H9 (cell line): ENCODE measurements around the gene AHI1. TPM values are rescaled to one million over a fixed set of nuclear protein-coding genes. Genes with fewer than 3 reads are reported as not detected.
A peak's percentile ranks its signal among the peaks of the same experiment; 100 is the strongest.
"Not testable (repeated sequence)": the region's sequence is repeated elsewhere in the genome, so short reads cannot be mapped to it uniquely, and the experiment has no call there.

Source experiments
- DNase-seq: peaks from one replicate; pipeline ENCODE4 v3.0.0-alpha.2; 2017
- H2AFZ ChIP-seq: one replicate; pipeline ENCODE4 v1.6.1; 2013; ENCODE audit warnings: mild to moderate bottlenecking, low read length, control low read depth, moderate library complexity
- H2AK5ac ChIP-seq: 2 replicates; pipeline ENCODE4 v1.6.1; 2013; ENCODE audit warnings: low read length, control low read depth, mixed read lengths; ENCODE audit not compliant: insufficient read length
- H2BK120ac ChIP-seq: one replicate; pipeline ENCODE4 v1.6.1; 2013; ENCODE audit warnings: low read depth, mild to moderate bottlenecking, low read length, control low read depth, inconsistent platforms; ENCODE audit not compliant: poor library complexity, severe bottlenecking
- H2BK12ac ChIP-seq: 2 replicates; pipeline ENCODE4 v1.6.1; 2013; ENCODE audit warnings: low read length, control low read depth, mixed read lengths, low read depth; ENCODE audit not compliant: insufficient read length
- H2BK15ac ChIP-seq: 2 replicates; pipeline ENCODE4 v1.6.1; 2013; ENCODE audit warnings: low read depth, low read length, control low read depth
- H2BK20ac ChIP-seq: one replicate; pipeline ENCODE4 v1.6.1; 2013; ENCODE audit warnings: low read depth, mild to moderate bottlenecking, low read length, control low read depth, inconsistent platforms; ENCODE audit not compliant: poor library complexity, severe bottlenecking
- H2BK5ac ChIP-seq: 2 replicates; pipeline ENCODE4 v1.6.1; 2013; ENCODE audit warnings: low read length, control low read depth, mixed read lengths; ENCODE audit not compliant: insufficient read length
- H3K14ac ChIP-seq: 2 replicates; pipeline ENCODE4 v1.6.1; 2013; ENCODE audit warnings: low read length, control low read depth; ENCODE audit not compliant: insufficient read depth
- H3K18ac ChIP-seq: 2 replicates; pipeline ENCODE4 v1.6.1; 2013; ENCODE audit warnings: low read depth, mild to moderate bottlenecking, mixed read lengths, low read length, control low read depth; ENCODE audit not compliant: insufficient read length
- H3K23ac ChIP-seq: 2 replicates; pipeline ENCODE4 v1.6.1; 2013; ENCODE audit warnings: low read length, control low read depth, mixed read lengths, low read depth; ENCODE audit not compliant: insufficient read length
- H3K23me2 ChIP-seq: 2 replicates; pipeline ENCODE4 v1.6.1; 2013; ENCODE audit warnings: low read depth, mild to moderate bottlenecking, mixed read lengths, low read length, control low read depth; ENCODE audit not compliant: insufficient read length, poor library complexity, severe bottlenecking
- H3K27ac ChIP-seq: 2 replicates; pipeline ENCODE4 v1.5.1; 2013; ENCODE audit warnings: low read length, control low read depth, mixed read lengths, low read depth; ENCODE audit not compliant: insufficient read length
- H3K27me3 ChIP-seq: 2 replicates; pipeline ENCODE4 v1.6.1; 2013; ENCODE audit warnings: low read length, control low read depth, inconsistent platforms; ENCODE audit not compliant: insufficient read depth
- H3K4ac ChIP-seq: 2 replicates; pipeline ENCODE4 v1.6.1; 2013; ENCODE audit warnings: low read depth, mild to moderate bottlenecking, control low read depth, inconsistent platforms, low read length, moderate library complexity
- H3K4me1 ChIP-seq: 2 replicates; pipeline ENCODE4 v1.6.1; 2013; ENCODE audit warnings: low read length, control low read depth, inconsistent platforms; ENCODE audit not compliant: insufficient read depth
- H3K4me2 ChIP-seq: 2 replicates; pipeline ENCODE4 v1.6.1; 2013; ENCODE audit warnings: low read length, control low read depth, mixed read lengths; ENCODE audit not compliant: insufficient read length, insufficient read depth
- H3K56ac ChIP-seq: 2 replicates; pipeline ENCODE4 v1.6.1; 2013; ENCODE audit warnings: low read depth, mild to moderate bottlenecking, mixed read lengths, low read length, control low read depth; ENCODE audit not compliant: insufficient read length
- H3K79me1 ChIP-seq: 2 replicates; pipeline ENCODE4 v1.6.1; 2013; ENCODE audit warnings: low read depth, mild to moderate bottlenecking, moderate library complexity, low read length, control low read depth, inconsistent platforms; ENCODE audit not compliant: insufficient read depth, poor library complexity, severe bottlenecking
- H3K79me2 ChIP-seq: 2 replicates; pipeline ENCODE4 v1.6.1; 2013; ENCODE audit warnings: low read length, control low read depth, inconsistent platforms; ENCODE audit not compliant: insufficient read depth
- H3K9ac ChIP-seq: 2 replicates; pipeline ENCODE4 v1.6.1; 2013; ENCODE audit warnings: low read length, control low read depth, mixed read lengths; ENCODE audit not compliant: insufficient read length; ENCODE audit errors: extremely low read depth
- H3K9me3 ChIP-seq: one replicate; pipeline ENCODE4 v1.6.1; 2013; ENCODE audit warnings: low read depth, low read length, inconsistent platforms; ENCODE audit not compliant: control insufficient read depth
- H3T11ph ChIP-seq: one replicate; pipeline ENCODE4 v1.6.1; 2013; ENCODE audit warnings: mild to moderate bottlenecking, low read length, control low read depth, inconsistent platforms
- H4K20me1 ChIP-seq: one replicate; pipeline ENCODE4 v1.6.1; 2013; ENCODE audit not compliant: control insufficient read depth, insufficient read length, insufficient read depth
- H4K5ac ChIP-seq: 2 replicates; pipeline ENCODE4 v1.6.1; 2013; ENCODE audit warnings: low read depth, mild to moderate bottlenecking, mixed read lengths, low read length, control low read depth; ENCODE audit not compliant: insufficient read length
- H4K8ac ChIP-seq: replicated peaks from 2 replicates; pipeline ENCODE4 v1.6.1; 2013; ENCODE audit warnings: low read length, control low read depth, mixed read lengths, low read depth; ENCODE audit not compliant: insufficient read length
- H4K91ac ChIP-seq: 2 replicates; pipeline ENCODE4 v1.6.1; 2013; ENCODE audit warnings: low read depth, mild to moderate bottlenecking, moderate library complexity, mixed read lengths, low read length, control low read depth; ENCODE audit not compliant: insufficient read length
- H3K27ac Mint-ChIP-seq, 3 experiments: 2 replicates in 2 of 3; 3 replicates in 1 of 3; pipeline ENCODE4 v1.8.0; 2020 to 2021; ENCODE audit warnings: mixed read lengths in 3 of 3, mild to moderate bottlenecking in 1 of 3, moderate library complexity in 1 of 3
- H3K27me3 Mint-ChIP-seq: 2 replicates; pipeline ENCODE4 v1.8.0; 2021; ENCODE audit warnings: low read depth, mild to moderate bottlenecking, moderate library complexity, mixed read lengths
- H3K36me3 Mint-ChIP-seq, 3 experiments: 2 replicates in 2 of 3; 3 replicates in 1 of 3; pipeline ENCODE4 v1.8.0; 2020 to 2021; ENCODE audit warnings: low read depth in 3 of 3, mixed read lengths in 3 of 3; ENCODE audit not compliant: insufficient read depth in 1 of 3
- H3K4me1 Mint-ChIP-seq, 2 experiments: 2 replicates each; pipeline ENCODE4 v1.8.0; 2020; ENCODE audit warnings: mixed read lengths in 2 of 2
- H3K4me3 Mint-ChIP-seq, 2 experiments: 2 replicates in 1 of 2; 3 replicates in 1 of 2; pipeline ENCODE4 v1.8.0; 2020 to 2021; ENCODE audit warnings: mild to moderate bottlenecking in 2 of 2, mixed read lengths in 2 of 2, moderate library complexity in 1 of 2
- H3K9me3 Mint-ChIP-seq, 2 experiments: 2 replicates in 1 of 2; 3 replicates in 1 of 2; pipeline ENCODE4 v1.8.0; 2020; ENCODE audit warnings: mild to moderate bottlenecking in 2 of 2, mixed read lengths in 2 of 2, moderate library complexity in 1 of 2
- CTCF ChIP-seq: fragments of 200-600 bp; sonication (generic); conservative IDR thresholded peaks from 3 replicates; pipeline ENCODE4 v1.8.0; 2021; ENCODE audit warnings: antibody characterized with exemption, mild to moderate bottlenecking
- WGBS: extraction: QIAGEN DNeasy Blood & Tissue Kit; methylation state at CpG from one replicate; pipeline ENCODE4 v1.1.7; 2013; ENCODE audit warnings: missing lambda C conversion rate, low lambda C conversion rate, mixed read lengths; ENCODE audit not compliant: insufficient read length; ENCODE audit errors: extremely low coverage; 5-methylcytosine and 5-hydroxymethylcytosine counted together
- total RNA-seq: library from RNA; stranded (reverse); gene quantifications from 2 replicates; pipeline ENCODE4 v1.2.1, GENCODE V29; 2021

AHI1 gene
- total RNA-seq, 1 experiment from 2014 or later: 9.9 TPM

DNA sequence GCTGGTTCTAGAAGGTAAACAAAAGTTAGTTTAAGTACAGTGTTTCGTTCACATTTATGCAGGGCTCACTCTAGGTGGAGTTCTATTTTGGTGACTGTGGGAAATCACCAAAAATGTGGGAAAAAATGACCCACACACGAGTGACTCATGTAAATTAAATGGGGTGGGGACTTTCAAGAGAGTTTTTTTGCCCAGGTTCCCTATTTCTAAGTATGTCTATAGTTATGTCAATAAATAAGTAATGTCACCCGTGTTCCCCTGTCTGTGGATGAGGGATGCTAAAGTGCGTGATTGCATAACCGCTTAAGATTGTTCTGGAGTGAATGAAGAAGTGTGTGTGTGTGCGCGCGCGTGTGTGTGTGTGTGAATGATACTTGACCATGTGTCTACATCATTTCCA, 247.3 kb downstream of the AHI1 start:
- Mint-ChIP-seq H3K27ac (peak overlapping the region; percentile 88 to 99 (median 91)), H3K9me3 (no peaks in the 10 kb centered on the region; a peak in 1 of 5 replicates), H3K4me3 (0 out of 5 replicates have a peak overlapping the region, but pooled peaks of 1 of the 2 experiments have one; percentile 45), H3K4me1 (peaks cover 54% of the 10 kb centered on the region in 2 experiments), H3K36me3 (peaks cover 0 to 21% (median 8%) of the 10 kb centered on the region in 3 experiments; a peak in 5 of 7 replicates), H3K27me3 (peaks cover 2% of the 10 kb centered on the region; the same call in 1 of the 2 replicates)
- no peak overlapping the region for H4K91ac ChIP-seq
- H2BK12ac ChIP-seq: no peak overlapping the region
- H3K4me1 ChIP-seq: peaks cover 6% of the 10 kb centered on the region; the same call in 1 of the 2 replicates
- no peaks in the 10 kb centered on the region for H4K20me1 ChIP-seq
- H3K4me2 ChIP-seq: no peak overlapping the region
- H3K9ac ChIP-seq: no peak overlapping the region
- no peaks in the 10 kb centered on the region for H3K79me1 ChIP-seq
- H2BK15ac ChIP-seq: no peak overlapping the region
- H3K56ac ChIP-seq: no peak overlapping the region
- no peak overlapping the region for H3K4ac ChIP-seq
- no peak overlapping the region for H3K18ac ChIP-seq
- H2BK20ac ChIP-seq: no peak overlapping the region
- no peak overlapping the region for H4K5ac ChIP-seq
- no peak for DNase-seq
- H2BK120ac ChIP-seq: no peak overlapping the region
- no peaks in the 10 kb centered on the region for H3K9me3 ChIP-seq
- no CpG with 5 or more reads among the region's 9 CpGs for WGBS
- no peak overlapping the region for H2BK5ac ChIP-seq
- no peak overlapping the region for H3K27ac ChIP-seq
- H3K23ac ChIP-seq: no peak overlapping the region
- no peaks in the 10 kb centered on the region for H3K23me2 ChIP-seq
- no peak overlapping the region for H2AFZ ChIP-seq
- no peaks in the 10 kb centered on the region; the same call in 1 of the 2 replicates for H3K27me3 ChIP-seq
- no peak overlapping the region for H4K8ac ChIP-seq
- H3T11ph ChIP-seq: no peak overlapping the region
- TF ChIP-seq CTCF: no peak
- no peak overlapping the region for H2AK5ac ChIP-seq
- no peaks in the 10 kb centered on the region for H3K79me2 ChIP-seq
- no peak overlapping the region for H3K14ac ChIP-seq

DNA sequence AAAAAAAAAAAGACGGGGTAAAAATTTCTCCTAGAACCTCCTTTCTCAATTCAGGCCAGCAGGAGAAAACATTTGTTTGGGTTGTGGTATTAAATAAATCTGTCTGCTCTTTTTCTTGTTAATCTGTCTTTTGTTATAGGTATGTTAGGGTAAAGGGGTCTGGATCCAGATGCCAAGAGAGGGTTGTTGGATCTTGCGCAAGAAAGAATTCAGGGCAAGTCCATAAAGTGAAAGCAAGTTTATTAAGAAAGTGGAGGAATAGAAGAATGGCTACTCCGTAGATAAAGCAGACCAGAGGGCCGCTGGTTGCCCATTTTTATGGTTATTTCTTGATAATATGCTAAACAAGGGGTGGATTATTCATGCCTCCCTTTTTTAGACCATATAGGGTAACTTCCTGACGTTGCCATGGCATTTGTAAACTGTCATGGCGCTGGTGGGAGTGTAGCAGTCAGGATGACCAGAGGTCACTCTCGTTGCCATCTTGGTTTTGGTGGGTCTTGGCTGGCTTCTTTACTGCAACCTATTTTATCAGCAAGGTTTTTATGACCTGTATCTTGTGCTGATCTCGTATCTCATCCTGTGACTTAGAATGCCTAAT, 251.0 kb downstream of the AHI1 start:
- not testable (repeated sequence) for H3K4me2 ChIP-seq, H3K23ac ChIP-seq, H3K18ac ChIP-seq, H3K27ac Mint-ChIP-seq, H4K20me1 ChIP-seq, H4K91ac ChIP-seq, H3K9ac ChIP-seq, H2BK20ac ChIP-seq, H3K23me2 ChIP-seq, H3T11ph ChIP-seq, H3K36me3 Mint-ChIP-seq, H4K5ac ChIP-seq, H2AK5ac ChIP-seq, H2BK5ac ChIP-seq, H3K14ac ChIP-seq, H2AFZ ChIP-seq, H3K4ac ChIP-seq, H3K4me3 Mint-ChIP-seq, H3K27me3 Mint-ChIP-seq, H4K8ac ChIP-seq, H3K27me3 ChIP-seq, H2BK120ac ChIP-seq, H3K27ac ChIP-seq, H3K9me3 ChIP-seq, H2BK15ac ChIP-seq, H2BK12ac ChIP-seq, H3K56ac ChIP-seq, H3K79me2 ChIP-seq, H3K79me1 ChIP-seq, DNase-seq, H3K4me1 ChIP-seq, H3K9me3 Mint-ChIP-seq
- WGBS: no CpG with 5 or more reads among the region's 8 CpGs
- H3K4me1 Mint-ChIP-seq: peaks cover 37 to 38% of the 10 kb centered on the region in 2 experiments
